GM12801 (cell line): ENCODE data around the gene FAAP20.

Source experiments
- TF ChIP-seq, protein P1 (sequence below): IDR thresholded peaks from one replicate; pipeline ENCODE4 v1.5.1; 2011; ENCODE audit warnings: control low read depth; ENCODE audit not compliant: insufficient read length; ENCODE audit errors: extremely low read depth

FAAP20 gene

GRCh38 chr1:2193514-2194281 is 874 bp downstream of the FAAP20 start:
- TF ChIP-seq, protein P1, sequence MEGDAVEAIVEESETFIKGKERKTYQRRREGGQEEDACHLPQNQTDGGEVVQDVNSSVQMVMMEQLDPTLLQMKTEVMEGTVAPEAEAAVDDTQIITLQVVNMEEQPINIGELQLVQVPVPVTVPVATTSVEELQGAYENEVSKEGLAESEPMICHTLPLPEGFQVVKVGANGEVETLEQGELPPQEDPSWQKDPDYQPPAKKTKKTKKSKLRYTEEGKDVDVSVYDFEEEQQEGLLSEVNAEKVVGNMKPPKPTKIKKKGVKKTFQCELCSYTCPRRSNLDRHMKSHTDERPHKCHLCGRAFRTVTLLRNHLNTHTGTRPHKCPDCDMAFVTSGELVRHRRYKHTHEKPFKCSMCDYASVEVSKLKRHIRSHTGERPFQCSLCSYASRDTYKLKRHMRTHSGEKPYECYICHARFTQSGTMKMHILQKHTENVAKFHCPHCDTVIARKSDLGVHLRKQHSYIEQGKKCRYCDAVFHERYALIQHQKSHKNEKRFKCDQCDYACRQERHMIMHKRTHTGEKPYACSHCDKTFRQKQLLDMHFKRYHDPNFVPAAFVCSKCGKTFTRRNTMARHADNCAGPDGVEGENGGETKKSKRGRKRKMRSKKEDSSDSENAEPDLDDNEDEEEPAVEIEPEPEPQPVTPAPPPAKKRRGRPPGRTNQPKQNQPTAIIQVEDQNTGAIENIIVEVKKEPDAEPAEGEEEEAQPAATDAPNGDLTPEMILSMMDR: no peak

- TF ChIP-seq, protein P1: no peak
Observed at GRCh38 chr1:2192031-2192995, 2.3 kb downstream of the FAAP20 start.

DNA sequence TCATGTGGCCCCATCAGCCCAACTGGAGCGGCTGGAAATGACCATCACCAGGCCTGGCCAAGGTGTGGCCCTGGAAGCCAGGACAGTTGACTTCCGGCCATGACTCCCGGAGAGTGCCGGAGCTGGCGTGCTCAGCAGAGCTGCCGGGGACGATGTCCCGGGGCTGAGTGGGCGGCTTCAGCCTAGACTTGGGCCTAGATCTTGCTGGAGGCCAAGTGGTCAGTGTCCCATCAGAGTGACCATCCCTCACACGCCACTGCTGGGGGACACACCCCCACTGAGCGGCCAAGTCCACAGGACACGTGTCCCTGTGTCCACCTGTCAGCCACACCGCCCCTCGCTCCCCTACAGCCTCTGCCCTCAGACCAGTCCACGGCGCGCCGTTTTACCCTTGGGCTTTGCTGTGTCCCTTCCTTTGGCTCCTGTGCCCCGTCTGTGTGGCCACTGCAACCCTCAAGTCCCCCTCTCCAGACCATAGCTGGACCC is 4.0 kb downstream of the FAAP20 start:
- TF ChIP-seq, protein P1: no peak

DNA sequence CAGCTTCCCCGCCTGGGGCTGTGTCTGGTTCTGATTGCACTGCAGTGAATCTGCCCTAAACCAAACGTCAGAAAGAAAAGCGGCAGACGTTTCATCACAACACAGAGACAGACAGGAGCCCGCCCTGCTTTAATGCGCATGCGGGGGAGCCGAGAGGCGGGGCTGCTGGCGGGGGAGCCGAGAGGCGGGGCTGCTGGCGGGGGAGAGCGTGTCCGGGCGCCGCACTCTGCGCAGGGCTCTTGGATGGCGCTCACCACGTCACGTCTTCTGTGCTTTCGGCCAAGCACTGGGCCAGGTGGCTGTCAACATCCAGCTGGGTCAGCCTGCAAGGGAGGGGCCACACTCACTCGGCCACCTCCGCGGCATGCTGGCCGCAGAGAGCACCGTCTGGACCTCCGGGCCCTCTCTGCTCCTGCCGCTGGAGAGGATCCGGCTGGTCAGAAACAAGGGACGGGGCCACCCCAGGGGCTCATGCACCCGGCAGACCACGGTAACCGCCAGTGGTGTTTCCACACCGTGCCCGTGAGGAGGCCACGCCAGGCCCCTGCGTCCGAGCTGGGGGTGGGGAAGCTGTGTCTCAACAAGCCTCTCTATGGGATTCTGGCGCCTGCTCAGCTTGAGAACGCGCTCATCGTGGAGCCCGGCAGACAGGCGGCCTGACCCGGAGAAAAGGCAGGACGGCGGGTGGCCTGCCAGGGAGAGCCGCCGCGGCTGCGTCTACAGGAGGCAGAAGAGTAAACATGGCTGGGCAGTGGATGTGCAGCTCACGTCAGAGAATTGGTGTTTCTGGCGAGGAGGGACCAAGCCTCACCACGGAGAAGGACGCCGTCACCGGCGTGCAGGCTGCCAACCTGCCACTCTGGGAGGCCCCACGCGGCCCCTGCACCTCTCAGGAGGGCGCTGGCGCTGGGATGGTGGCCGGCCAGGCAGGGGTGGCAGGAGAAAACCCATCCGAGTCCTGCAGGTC is 4.8 kb downstream of the FAAP20 start:
- TF ChIP-seq, protein P1: no peak

DNA sequence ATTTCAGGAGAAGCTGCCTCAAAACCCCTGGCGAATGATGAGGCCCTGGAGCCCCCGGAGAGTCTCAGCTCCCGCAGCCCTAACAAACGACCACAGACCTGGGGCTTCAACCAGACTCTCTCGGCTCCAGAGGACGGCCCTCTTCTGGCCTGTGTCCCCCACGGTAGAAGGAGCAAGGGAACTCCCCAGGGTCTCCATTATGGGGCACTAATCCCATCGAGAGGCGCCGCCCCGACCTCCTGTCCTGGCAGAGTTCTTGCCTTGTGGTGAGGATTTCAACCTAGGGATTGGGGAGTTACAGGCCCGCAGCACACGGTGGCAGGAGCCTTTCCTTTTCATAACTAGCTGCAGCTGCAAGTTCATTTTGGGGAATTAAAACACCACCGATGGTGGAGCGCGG is 6.2 kb downstream of the FAAP20 start:
- TF ChIP-seq, protein P1: no peak

DNA sequence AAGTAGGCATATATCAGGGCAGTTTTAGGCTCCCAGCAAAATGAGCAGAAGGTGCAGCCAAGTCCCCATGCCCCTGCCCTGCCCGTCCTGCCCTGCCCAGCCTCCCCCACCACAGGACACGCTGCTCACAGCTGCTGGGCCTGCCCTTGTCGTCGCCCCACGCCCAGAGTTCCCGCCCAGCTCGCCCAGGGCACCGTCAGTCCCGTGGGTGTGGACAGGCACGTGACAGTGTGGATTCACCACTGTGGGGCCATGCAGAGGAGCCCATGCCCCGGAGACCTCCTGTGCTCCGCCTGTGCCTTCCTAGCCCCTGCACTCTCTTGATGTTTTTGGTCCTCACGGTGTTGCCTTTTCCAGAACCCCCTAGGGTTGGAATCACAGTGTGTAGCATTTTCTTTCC is 7.0 kb downstream of the FAAP20 start:
- TF ChIP-seq, protein P1: no peak
